GM21717 (cell line): ENCODE measurements around the gene EXOSC7.

ENCODE experiments used
- ATAC-seq: cut with Tn5 transposase; IDR thresholded peaks from one replicate; pipeline ENCODE4 v1.9.1; 2021; ENCODE audit warnings: mild to moderate bottlenecking, moderate library complexity; ENCODE audit not compliant: unreplicated experiment

The EXOSC7 gene

GRCh38 chr3:44992555-44993470 lies 16.8 kb downstream of the EXOSC7 start:
- ATAC-seq: no peak

- ATAC-seq: no peak
These were observed 17.6 kb downstream of the EXOSC7 start for GRCh38 chr3:44993471-44994205.

GRCh38 chr3:44995142-44995770 lies 19.2 kb downstream of the EXOSC7 start:
- ATAC-seq: no peak

GRCh38 chr3:44996556-44996969 lies 20.5 kb downstream of the EXOSC7 start:
- ATAC-seq: no peak

GRCh38 chr3:44999782-45000181 lies 23.7 kb downstream of the EXOSC7 start:
- no peak for ATAC-seq

- no peak for ATAC-seq
These were observed 24.8 kb downstream of the EXOSC7 start for GRCh38 chr3:45000823-45001222.

GRCh38 chr3:45001738-45002137 lies 25.7 kb downstream of the EXOSC7 start:
- no peak for ATAC-seq

- no peak for ATAC-seq
These were observed 26.2 kb downstream of the EXOSC7 start for GRCh38 chr3:45002139-45002660.

GRCh38 chr3:45002720-45003119 lies 26.7 kb downstream of the EXOSC7 start:
- ATAC-seq: no peak

GRCh38 chr3:45003406-45003805 lies 27.4 kb downstream of the EXOSC7 start:
- ATAC-seq: no peak

GRCh38 chr3:45003859-45004258 lies 27.8 kb downstream of the EXOSC7 start:
- ATAC-seq: no peak

GRCh38 chr3:45007091-45007490 lies 31.0 kb downstream of the EXOSC7 start:
- no peak for ATAC-seq

- no peak for ATAC-seq
These were observed 32.1 kb downstream of the EXOSC7 start for GRCh38 chr3:45008117-45008516.

- ATAC-seq: no peak
These were observed 33.8 kb downstream of the EXOSC7 start for GRCh38 chr3:45009868-45010267.

GRCh38 chr3:45010811-45011333 lies 34.8 kb downstream of the EXOSC7 start:
- ATAC-seq: no peak

GRCh38 chr3:45011756-45012508 lies 35.9 kb downstream of the EXOSC7 start:
- no peak for ATAC-seq

- ATAC-seq: no peak
These were observed 36.5 kb downstream of the EXOSC7 start for GRCh38 chr3:45012577-45012976.

GRCh38 chr3:45016916-45017315 lies 40.9 kb downstream of the EXOSC7 start:
- ATAC-seq: no peak

- no peak for ATAC-seq
These were observed 41.8 kb downstream of the EXOSC7 start for GRCh38 chr3:45017821-45018220.

GRCh38 chr3:45020534-45020933 lies 44.5 kb downstream of the EXOSC7 start:
- ATAC-seq: no peak
